Measurements from ENCODE around the gene GCFC2. TPM values are rescaled to one million over a fixed set of nuclear protein-coding genes. Genes with fewer than 3 reads are reported as not detected.
A peak's percentile ranks its signal among the peaks of the same experiment; 100 is the strongest.
"Not testable (repeated sequence)": the region's sequence is repeated elsewhere in the genome, so short reads cannot be mapped to it uniquely, and the experiment has no call there.

The GCFC2 gene
- total RNA-seq, 2 experiments from 2014 or later = 20.6 to 21.9 TPM

GRCh38 chr2:75711590-75711989, 875 bp upstream of the GCFC2 start:
- H3K27me3 Mint-ChIP-seq (ENCODE audit: low read depth); H3K36me3 Mint-ChIP-seq (ENCODE audit: low read depth); POLR2A ChIA-PET; DNase-seq; ATAC-seq; H3K9me3 Mint-ChIP-seq (ENCODE audit: insufficient read depth): not testable (repeated sequence)
- CTCF ChIA-PET = interaction anchor here (0.8 to 1.7 kb wide), 3 partner anchors 26 to 64 kb away, joined by 3 to 6 read pairs (median 3); partner anchors contain the start of gene MRPL19
- H3K4me1 Mint-ChIP-seq (ENCODE audit: low read depth) = peaks cover 13% of the 10 kb centered on the region
- peak overlapping the region; percentile 90 for H3K4me3 Mint-ChIP-seq
- peak overlapping the region; percentile 97 for H3K27ac Mint-ChIP-seq

- peak overlapping the region; percentile 97 for H3K27ac Mint-ChIP-seq
- CTCF ChIA-PET = interaction anchor here (0.7 to 1.9 kb wide), 7 partner anchors 9 to 63 kb away, joined by 3 to 6 read pairs (median 4); partner anchors contain the start of gene MRPL19
- H3K4me1 Mint-ChIP-seq (ENCODE audit: low read depth) = peaks cover 19% of the 10 kb centered on the region
- DNase-seq = no peak
- POLR2A ChIA-PET = interaction anchor here (1.0 to 1.2 kb wide), 3 partner anchors 11 to 63 kb away, joined by 3 to 11 read pairs (median 3); partner anchors contain the start of gene MRPL19
- no peaks in the 10 kb centered on the region for H3K9me3 Mint-ChIP-seq (ENCODE audit: insufficient read depth)
- peak overlapping the region; percentile 90 for H3K4me3 Mint-ChIP-seq
- no peak for ATAC-seq
- H3K27me3 Mint-ChIP-seq (ENCODE audit: low read depth) = peaks cover under 1% of the 10 kb centered on the region
- peaks cover 11% of the 10 kb centered on the region for H3K36me3 Mint-ChIP-seq (ENCODE audit: low read depth)
Measured at GRCh38 chr2:75710220-75710576, 517 bp downstream of the GCFC2 start.

GRCh38 chr2:75709297-75709696, 1.4 kb downstream of the GCFC2 start:
- H3K27me3 Mint-ChIP-seq (ENCODE audit: low read depth) = no peaks in the 10 kb centered on the region

GRCh38 chr2:75707901-75708300, 2.8 kb downstream of the GCFC2 start:
- Mint-ChIP-seq H3K27me3 (ENCODE audit: low read depth) (no peaks in the 10 kb centered on the region), H3K36me3 (ENCODE audit: low read depth) (peaks cover 28% of the 10 kb centered on the region), H3K9me3 (ENCODE audit: insufficient read depth) (no peaks in the 10 kb centered on the region), H3K4me3 (no peak overlapping the region), H3K4me1 (ENCODE audit: low read depth) (peaks cover 19% of the 10 kb centered on the region), H3K27ac (no peak overlapping the region)
- DNase-seq (no peak), ATAC-seq (no peak)
- ChIA-PET CTCF (interaction anchor here (1.7 kb wide), 1 partner anchor 9 kb away, joined by 5 read pairs; no protein-coding TSS in a partner anchor), POLR2A (no interaction called here)

More at GRCh38 chr2:75709297-75709696, 1.4 kb downstream of the GCFC2 start:
- POLR2A ChIA-PET = no interaction called here
- CTCF ChIA-PET = interaction anchor here (1.9 kb wide), 2 partner anchors 11 to 32 kb away, joined by 5 to 6 read pairs; no protein-coding TSS in a partner anchor
- peaks cover 20% of the 10 kb centered on the region for H3K36me3 Mint-ChIP-seq (ENCODE audit: low read depth)
- peaks cover 19% of the 10 kb centered on the region for H3K4me1 Mint-ChIP-seq (ENCODE audit: low read depth)
- H3K9me3 Mint-ChIP-seq (ENCODE audit: insufficient read depth) = no peaks in the 10 kb centered on the region
- DNase-seq (no peak), ATAC-seq (no peak)
- H3K27ac Mint-ChIP-seq = peak overlapping the region; percentile 7
- peak overlapping the region; percentile 52 for H3K4me3 Mint-ChIP-seq

GRCh38 chr2:75705921-75706320, 4.8 kb downstream of the GCFC2 start:
- H3K9me3 Mint-ChIP-seq (ENCODE audit: insufficient read depth) = no peaks in the 10 kb centered on the region
- POLR2A ChIA-PET = no interaction called here
- ATAC-seq = no peak

GRCh38 chr2:75703589-75704287, 7.0 kb downstream of the GCFC2 start:
- Mint-ChIP-seq H3K27me3 (ENCODE audit: low read depth) (no peaks in the 10 kb centered on the region), H3K9me3 (ENCODE audit: insufficient read depth) (no peaks in the 10 kb centered on the region), H3K4me1 (ENCODE audit: low read depth) (peaks cover 11% of the 10 kb centered on the region), H3K36me3 (ENCODE audit: low read depth) (peaks cover 50% of the 10 kb centered on the region), H3K4me3 (no peak overlapping the region), H3K27ac (no peak overlapping the region)
- ATAC-seq = no peak
- POLR2A ChIA-PET = no interaction called here
- CTCF ChIA-PET = interaction anchor here (1.4 kb wide), 1 partner anchor 57 kb away, joined by 4 read pairs; the partner anchor contains the start of gene MRPL19
- no peak for DNase-seq

More at GRCh38 chr2:75705921-75706320, 4.8 kb downstream of the GCFC2 start:
- no peak overlapping the region for H3K4me3 Mint-ChIP-seq
- CTCF ChIA-PET = no interaction called here
- peaks cover 41% of the 10 kb centered on the region for H3K36me3 Mint-ChIP-seq (ENCODE audit: low read depth)
- H3K27ac Mint-ChIP-seq = no peak overlapping the region
- no peak for DNase-seq
- H3K4me1 Mint-ChIP-seq (ENCODE audit: low read depth) = peaks cover 17% of the 10 kb centered on the region
- no peaks in the 10 kb centered on the region for H3K27me3 Mint-ChIP-seq (ENCODE audit: low read depth)

- H3K9me3 Mint-ChIP-seq (ENCODE audit: insufficient read depth) = no peaks in the 10 kb centered on the region
- ATAC-seq = no peak
- ChIA-PET POLR2A (no interaction called here), CTCF (interaction anchor here (1.4 kb wide), 1 partner anchor 56 kb away, joined by 4 read pairs; the partner anchor contains the start of gene MRPL19)
- no peak overlapping the region for H3K4me3 Mint-ChIP-seq
- no peaks in the 10 kb centered on the region for H3K27me3 Mint-ChIP-seq (ENCODE audit: low read depth)
- DNase-seq = no peak
- H3K36me3 Mint-ChIP-seq (ENCODE audit: low read depth) = peaks cover 52% of the 10 kb centered on the region
- no peak overlapping the region for H3K27ac Mint-ChIP-seq
- H3K4me1 Mint-ChIP-seq (ENCODE audit: low read depth) = peaks cover 7% of the 10 kb centered on the region
Measured at GRCh38 chr2:75702593-75702992, 8.1 kb downstream of the GCFC2 start.

GRCh38 chr2:75698918-75699317, 11.8 kb downstream of the GCFC2 start:
- H3K4me3 Mint-ChIP-seq = no peak overlapping the region
- ChIA-PET CTCF (interaction anchor here (0.7 to 1.0 kb wide), 2 partner anchors 9 to 383 kb away, joined by 3 to 5 read pairs; no protein-coding TSS in a partner anchor), POLR2A (interaction anchor here (0.9 kb wide), 1 partner anchor 11 kb away, joined by 3 read pairs; the partner anchor contains the start of gene GCFC2)
- no peaks in the 10 kb centered on the region for H3K4me1 Mint-ChIP-seq (ENCODE audit: low read depth)
- H3K27me3 Mint-ChIP-seq (ENCODE audit: low read depth) = no peaks in the 10 kb centered on the region
- peaks cover 40% of the 10 kb centered on the region for H3K36me3 Mint-ChIP-seq (ENCODE audit: low read depth)
- DNase-seq (no peak), ATAC-seq (no peak)
- H3K9me3 Mint-ChIP-seq (ENCODE audit: insufficient read depth) = no peaks in the 10 kb centered on the region
- H3K27ac Mint-ChIP-seq = no peak overlapping the region

GRCh38 chr2:75688196-75688595, 22.5 kb downstream of the GCFC2 start:
- H3K4me1 Mint-ChIP-seq (ENCODE audit: low read depth) = no peaks in the 10 kb centered on the region
- DNase-seq = no peak
- H3K4me3 Mint-ChIP-seq = no peak overlapping the region
- no peaks in the 10 kb centered on the region for H3K27me3 Mint-ChIP-seq (ENCODE audit: low read depth)
- ChIA-PET POLR2A (no interaction called here), CTCF (interaction anchor here (1.5 to 2.8 kb wide), 2 partner anchors 9 to 17 kb away, joined by 5 to 23 read pairs; no protein-coding TSS in a partner anchor)
- H3K9me3 Mint-ChIP-seq (ENCODE audit: insufficient read depth) = no peaks in the 10 kb centered on the region
- peaks cover 45% of the 10 kb centered on the region for H3K36me3 Mint-ChIP-seq (ENCODE audit: low read depth)
- no peak for ATAC-seq
- H3K27ac Mint-ChIP-seq = no peak overlapping the region

- peaks cover 35% of the 10 kb centered on the region for H3K36me3 Mint-ChIP-seq (ENCODE audit: low read depth)
- DNase-seq, POLR2A ChIA-PET: not testable (repeated sequence)
Measured at GRCh38 chr2:75683430-75683829, 27.3 kb downstream of the GCFC2 start.

GRCh38 chr2:75680402-75680801, 30.3 kb downstream of the GCFC2 start:
- H3K36me3 Mint-ChIP-seq (ENCODE audit: low read depth) = peaks cover 26% of the 10 kb centered on the region

More at GRCh38 chr2:75683430-75683829, 27.3 kb downstream of the GCFC2 start:
- H3K27ac Mint-ChIP-seq; H3K4me1 Mint-ChIP-seq (ENCODE audit: low read depth); H3K9me3 Mint-ChIP-seq (ENCODE audit: insufficient read depth); CTCF ChIA-PET; H3K4me3 Mint-ChIP-seq; H3K27me3 Mint-ChIP-seq (ENCODE audit: low read depth); ATAC-seq: not testable (repeated sequence)

GRCh38 chr2:75679556-75679955, 31.2 kb downstream of the GCFC2 start:
- ChIA-PET POLR2A (no interaction called here), CTCF (interaction anchor here (2.0 to 5.3 kb wide), 3 partner anchors 9 to 39 kb away, joined by 6 to 23 read pairs (median 19); partner anchors contain the start of gene MRPL19)
- peaks cover 20% of the 10 kb centered on the region for H3K36me3 Mint-ChIP-seq (ENCODE audit: low read depth)
- H3K27ac Mint-ChIP-seq = no peak overlapping the region
- H3K4me1 Mint-ChIP-seq (ENCODE audit: low read depth) = peaks cover 9% of the 10 kb centered on the region
- DNase-seq = no peak
- ATAC-seq = no peak
- H3K9me3 Mint-ChIP-seq (ENCODE audit: insufficient read depth) = no peaks in the 10 kb centered on the region
- no peaks in the 10 kb centered on the region for H3K27me3 Mint-ChIP-seq (ENCODE audit: low read depth)
- H3K4me3 Mint-ChIP-seq = no peak overlapping the region

More at GRCh38 chr2:75680402-75680801, 30.3 kb downstream of the GCFC2 start:
- DNase-seq = no peak
- no peaks in the 10 kb centered on the region for H3K27me3 Mint-ChIP-seq (ENCODE audit: low read depth)
- ATAC-seq = no peak
- CTCF ChIA-PET = interaction anchor here (2.0 to 5.3 kb wide), 2 partner anchors 8 to 33 kb away, joined by 6 to 23 read pairs; partner anchors contain the start of gene MRPL19
- H3K4me3 Mint-ChIP-seq = no peak overlapping the region
- no peaks in the 10 kb centered on the region for H3K9me3 Mint-ChIP-seq (ENCODE audit: insufficient read depth)
- peaks cover 9% of the 10 kb centered on the region for H3K4me1 Mint-ChIP-seq (ENCODE audit: low read depth)
- POLR2A ChIA-PET = no interaction called here
- H3K27ac Mint-ChIP-seq = no peak overlapping the region

Measured in activated CD8-positive, alpha-beta T cell treated with anti-CD3 and anti-CD28 coated beads, Interleukin-2, amount 10 ng/mL, durations not matched to agents 7 days and 5 days (primary cell).